HG03460 (cell line): ENCODE results near the gene KCNT1.

ENCODE experiments used
- ATAC-seq: cut with Tn5 transposase; IDR thresholded peaks from one replicate; pipeline ENCODE4 v1.9.1; 2021; ENCODE audit not compliant: unreplicated experiment

The KCNT1 gene

GRCh38 chr9:135815830-135816650 is 114.1 kb downstream of the KCNT1 start:
- no peak for ATAC-seq

GRCh38 chr9:135816651-135816970 is 114.6 kb downstream of the KCNT1 start:
- ATAC-seq = no peak

- no peak for ATAC-seq
Measured at GRCh38 chr9:135817951-135818717, 116.1 kb downstream of the KCNT1 start.

- ATAC-seq = no peak
Measured at GRCh38 chr9:135818718-135819475, 116.9 kb downstream of the KCNT1 start.

GRCh38 chr9:135819905-135820304 is 117.9 kb downstream of the KCNT1 start:
- ATAC-seq = no peak

- no peak for ATAC-seq
Measured at GRCh38 chr9:135820661-135821060, 118.7 kb downstream of the KCNT1 start.

GRCh38 chr9:135821116-135821515 is 119.1 kb downstream of the KCNT1 start:
- no peak for ATAC-seq

GRCh38 chr9:135821733-135822373 is 119.9 kb downstream of the KCNT1 start:
- no peak for ATAC-seq

- no peak for ATAC-seq
Measured at GRCh38 chr9:135822374-135822755, 120.4 kb downstream of the KCNT1 start.

GRCh38 chr9:135823036-135823435 is 121.1 kb downstream of the KCNT1 start:
- no peak for ATAC-seq

GRCh38 chr9:135825435-135826187 is 123.6 kb downstream of the KCNT1 start:
- no peak for ATAC-seq

- no peak for ATAC-seq
Measured at GRCh38 chr9:135826188-135826545, 124.2 kb downstream of the KCNT1 start.

GRCh38 chr9:135827301-135827700 is 125.3 kb downstream of the KCNT1 start:
- ATAC-seq = no peak

GRCh38 chr9:135827866-135828580 is 126.0 kb downstream of the KCNT1 start:
- ATAC-seq = no peak

- ATAC-seq = no peak
Measured at GRCh38 chr9:135828656-135829055, 126.7 kb downstream of the KCNT1 start.

GRCh38 chr9:135830496-135830895 is 128.5 kb downstream of the KCNT1 start:
- ATAC-seq = no peak

- no peak for ATAC-seq
Measured at GRCh38 chr9:135833864-135834263, 131.9 kb downstream of the KCNT1 start.

GRCh38 chr9:135835131-135835530 is 133.1 kb downstream of the KCNT1 start:
- ATAC-seq = no peak

GRCh38 chr9:135839516-135839915 is 137.5 kb downstream of the KCNT1 start:
- ATAC-seq = no peak

- no peak for ATAC-seq
Measured at GRCh38 chr9:135840107-135840506, 138.1 kb downstream of the KCNT1 start.
